Hypothalamus (tissue), 51 donors: Measurements from ENCODE around the gene NR2F2.
A peak's percentile ranks its signal among the peaks of the same experiment; 100 is the strongest.
"Not testable (repeated sequence)": the region's sequence is repeated elsewhere in the genome, so short reads cannot be mapped to it uniquely, and the experiment has no call there.

Experiments used
- DNase-seq, 51 donors: peaks; one replicate each; lab custom pipeline; 2025; lab: John Stamatoyannopoulos, UW

Gene NR2F2

GRCh38 chr15:96362755-96363651 is 32.5 kb downstream of the NR2F2 start:
- DNase-seq: no peak

GRCh38 chr15:96363707-96364106 is 33.2 kb downstream of the NR2F2 start:
- DNase-seq: no peak

- DNase-seq: peak in 1 of 51 donors; percentile 6
These were observed 35.5 kb downstream of the NR2F2 start for GRCh38 chr15:96365781-96366525.

- no peak for DNase-seq
These were observed 36.0 kb downstream of the NR2F2 start for GRCh38 chr15:96366526-96366877.

- no peak for DNase-seq
These were observed 37.1 kb downstream of the NR2F2 start for GRCh38 chr15:96367311-96368200.

GRCh38 chr15:96369351-96369750 is 38.9 kb downstream of the NR2F2 start:
- no peak for DNase-seq

GRCh38 chr15:96369825-96370621 is 39.5 kb downstream of the NR2F2 start:
- DNase-seq: no peak

GRCh38 chr15:96372554-96372953 is 42.1 kb downstream of the NR2F2 start:
- DNase-seq: no peak

- no peak for DNase-seq
These were observed 44.0 kb downstream of the NR2F2 start for GRCh38 chr15:96374499-96374898.

- DNase-seq: not testable (repeated sequence)
These were observed 49.1 kb downstream of the NR2F2 start for GRCh38 chr15:96379592-96379991.

- DNase-seq: peak in 2 of 51 donors; percentile 4 to 20
These were observed 51.0 kb downstream of the NR2F2 start for GRCh38 chr15:96381463-96381862.

GRCh38 chr15:96385195-96385594 is 54.7 kb downstream of the NR2F2 start:
- no peak for DNase-seq

GRCh38 chr15:96388673-96389072 is 58.2 kb downstream of the NR2F2 start:
- DNase-seq: no peak
